HCT116 (cell line): Measurements from ENCODE around the gene MTMR10. TPM values are rescaled to one million over a fixed set of nuclear protein-coding genes. Genes with fewer than 3 reads are reported as not detected.
A peak's percentile ranks its signal among the peaks of the same experiment; 100 is the strongest.

Experiments used
- ATAC-seq: fragments of 200-7000 bp; cut with Tn5 transposase; 2 replicates; pipeline ENCODE4 v1.9.1; 2020; ENCODE audit warnings: mild to moderate bottlenecking, moderate library complexity
- BruUV-seq: library from RNA; stranded (reverse); fragments of 400-500 nt; replicated peaks from 2 replicates; lab custom pipeline; 2021; lab: Mats Ljungman, UMichigan
- CTCF ChIA-PET: fragments of 300-600 bp; sonication (Branson Sonifier 250); formaldehyde crosslinking; loops from one replicate; lab custom pipeline; 2021; ENCODE audit warnings: antibody characterized with exemption; lab: Charles Lee
- POLR2A ChIA-PET: fragments of 300-600, 350-600 bp; sonication (Branson Sonifier 250); formaldehyde crosslinking; loops from one replicate; lab custom pipeline; 2021; ENCODE audit warnings: antibody characterized with exemption; lab: Charles Lee
- RAD21 ChIA-PET, 2 experiments: fragments of 300-600 bp; sonication (Branson Sonifier 250); formaldehyde crosslinking; loops; one replicate each; lab custom pipeline; 2023; ENCODE audit warnings: low total read pairs in 2 of 2; ENCODE audit not compliant: uncharacterized antibody in 2 of 2, unreplicated experiment in 2 of 2, low non-redundant PET in 1 of 2; lab: Charles Lee
- DNase-seq: peaks from one replicate; pipeline ENCODE4 v3.0.0-alpha.2; 2010; ENCODE audit warnings: low read depth, low spot score
- H2AFZ ChIP-seq: fragments of 200-600 bp; shearing (Covaris generic), sonication (generic); 2 replicates; pipeline ENCODE4 v1.6.1; 2017; ENCODE audit warnings: low read depth, mixed run types, mixed read lengths, antibody characterized with exemption, low read length; ENCODE audit not compliant: poor library complexity, severe bottlenecking
- H3K27ac ChIP-seq: 2 replicates; pipeline ENCODE4 v1.5.1; 2012; ENCODE audit warnings: low read depth, low read length
- H3K27me3 ChIP-seq: fragments of 200-600 bp; sonication (generic); 2 replicates; pipeline ENCODE4 v1.6.1; 2016; ENCODE audit warnings: mixed run types, low read length, mixed read lengths; ENCODE audit not compliant: insufficient read depth
- H3K36me3 ChIP-seq, 2 experiments: fragments of 200-500 bp in 1 of 2; fragments of 200-600 bp in 1 of 2; sonication (Bioruptor generic) in 1 of 2; sonication (generic) in 1 of 2; 2 replicates each; pipeline versions ENCODE4 v1.5.1 to v1.6.1; 2014 to 2016; ENCODE audit warnings: low read length in 2 of 2, inconsistent platforms in 1 of 2, mixed read lengths in 1 of 2, mixed run types in 1 of 2; ENCODE audit not compliant: insufficient read depth in 2 of 2, control insufficient read depth in 1 of 2
- H3K4me1 ChIP-seq, 2 experiments: fragments of 200-600 bp in 1 of 2; sonication (generic) in 1 of 2; 2 replicates each; pipeline versions ENCODE4 v1.5.1 to v1.6.1; 2012 to 2017; ENCODE audit warnings: low read length in 2 of 2, inconsistent platforms in 1 of 2, mild to moderate bottlenecking in 1 of 2, mixed read lengths in 1 of 2, mixed run types in 1 of 2, moderate library complexity in 1 of 2; ENCODE audit not compliant: insufficient read depth in 2 of 2, control insufficient read depth in 1 of 2
- H3K4me2 ChIP-seq: fragments of 200-600 bp; sonication (generic); 2 replicates; pipeline ENCODE4 v1.6.1; 2017; ENCODE audit warnings: mixed run types, low read length, mixed read lengths
- H3K4me3 ChIP-seq, 2 experiments: fragments of 200-600 bp in 1 of 2; sonication (generic) in 1 of 2; replicated peaks in 1 of 2; 2 replicates each; pipeline ENCODE4 v1.5.1; 2011 to 2016; ENCODE audit warnings: low read length in 2 of 2, control low read depth in 1 of 2, low read depth in 1 of 2, mild to moderate bottlenecking in 1 of 2, mixed read lengths in 1 of 2, mixed run types in 1 of 2
- H3K79me2 ChIP-seq: fragments of 200-600 bp; sonication (generic); 2 replicates; pipeline ENCODE4 v1.6.1; 2017; ENCODE audit warnings: mild to moderate bottlenecking, mixed run types, low read length, moderate library complexity, mixed read lengths; ENCODE audit not compliant: insufficient read depth
- H3K9ac ChIP-seq: fragments of 200-600 bp; sonication (generic); 2 replicates; pipeline ENCODE4 v1.6.1; 2016; ENCODE audit warnings: low read length, mixed read lengths
- H3K9me2 ChIP-seq: fragments of 200-600 bp; sonication (generic), shearing (Covaris generic); 2 replicates; pipeline ENCODE4 v1.6.1; 2017; ENCODE audit warnings: mixed run types, mild to moderate bottlenecking, moderate library complexity; ENCODE audit not compliant: insufficient read depth
- H3K9me3 ChIP-seq, 2 experiments: fragments of 200-500 bp in 1 of 2; fragments of 200-600 bp in 1 of 2; sonication (Bioruptor generic) in 1 of 2; sonication (generic) in 1 of 2; 2 replicates each; pipeline ENCODE4 v1.6.1; 2014 to 2017; ENCODE audit warnings: low read length in 2 of 2, mixed read lengths in 2 of 2, inconsistent platforms in 1 of 2, low read depth in 1 of 2, mild to moderate bottlenecking in 1 of 2, mixed run types in 1 of 2, moderate library complexity in 1 of 2; ENCODE audit not compliant: control insufficient read depth in 1 of 2, insufficient read depth in 1 of 2
- H4K20me1 ChIP-seq: fragments of 200-600 bp; sonication (generic), shearing (Covaris generic); 2 replicates; pipeline ENCODE4 v1.6.1; 2017; ENCODE audit warnings: mixed run types, mild to moderate bottlenecking, moderate library complexity; ENCODE audit not compliant: insufficient read depth
- CEBPB ChIP-seq: IDR thresholded peaks from 2 replicates; pipeline ENCODE4 v1.6.1; 2012; ENCODE audit warnings: low read depth
- EGR1 ChIP-seq: IDR thresholded peaks from 2 replicates; pipeline ENCODE4 v1.6.1; 2012; ENCODE audit warnings: low read depth
- EZH2 ChIP-seq: fragments of 200-600 bp; sonication (generic); IDR thresholded peaks from 2 replicates; pipeline ENCODE4 v1.6.1; 2017; ENCODE audit warnings: antibody characterized with exemption, mixed run types
- EZH2phosphoT487 ChIP-seq: fragments of 200-600 bp; IDR thresholded peaks from 2 replicates; pipeline ENCODE4 v1.6.1; 2018; ENCODE audit warnings: antibody characterized with exemption, borderline replicate concordance
- FOSL1 ChIP-seq: IDR thresholded peaks from 2 replicates; pipeline ENCODE4 v1.6.1; 2012; ENCODE audit warnings: low read depth
- JUND ChIP-seq: IDR thresholded peaks from 2 replicates; pipeline ENCODE4 v1.6.1; 2012
- RAD21 ChIP-seq: IDR thresholded peaks from 2 replicates; pipeline ENCODE4 v1.6.1; 2012; ENCODE audit warnings: low read depth, mild to moderate bottlenecking
- SIN3A ChIP-seq: IDR thresholded peaks from 2 replicates; pipeline ENCODE4 v1.6.1; 2012; ENCODE audit warnings: low read depth
- SP1 ChIP-seq: IDR thresholded peaks from 2 replicates; pipeline ENCODE4 v1.6.1; 2012; ENCODE audit warnings: low read depth
- SRF ChIP-seq: IDR thresholded peaks from 2 replicates; pipeline ENCODE4 v1.6.1; 2012; ENCODE audit warnings: low read depth
- TCF7L2 ChIP-seq: IDR thresholded peaks from 2 replicates; pipeline ENCODE4 v1.7.0; 2011; ENCODE audit warnings: borderline replicate concordance, inconsistent platforms; ENCODE audit not compliant: insufficient read depth, insufficient read length; ENCODE audit errors: extremely low read depth
- YY1 ChIP-seq: IDR thresholded peaks from 2 replicates; pipeline ENCODE4 v1.6.1; 2011; ENCODE audit warnings: low read length, low read depth, moderate library complexity, mild to moderate bottlenecking; ENCODE audit not compliant: insufficient replicate concordance; ENCODE audit errors: extremely low read depth
- ZNF274 ChIP-seq: fragments of 200-500 bp; sonication (Bioruptor generic); IDR thresholded peaks from 2 replicates; pipeline ENCODE4 v1.6.1; 2014; ENCODE audit warnings: mild to moderate bottlenecking, low read depth, low read length, inconsistent platforms
- intact Hi-C: fragments of 100-400 bp; cut with micrococcal nuclease; formaldehyde crosslinking; loops from 2 replicates; pipeline ENCODE4 v1.10.0; 2022
- total RNA-seq: library from RNA; stranded (reverse); gene quantifications from one replicate; pipeline ENCODE4 v1.2.1, GENCODE V29; 2021; ENCODE audit not compliant: unreplicated experiment
- TF ChIP-seq, protein P1 (sequence below): IDR thresholded peaks from 2 replicates; pipeline ENCODE4 v1.6.1; 2012
- TF ChIP-seq, protein P2 (sequence below): IDR thresholded peaks from 2 replicates; pipeline ENCODE4 v1.6.1; 2012
- TF ChIP-seq, protein P3 (sequence below): IDR thresholded peaks from 2 replicates; pipeline ENCODE4 v1.6.1; 2011; ENCODE audit warnings: mild to moderate bottlenecking, low read length, moderate library complexity; ENCODE audit not compliant: insufficient replicate concordance; ENCODE audit errors: extremely low read depth
- TF ChIP-seq, protein P4 (sequence below), 3 experiments: fragments of 200-600 bp in 1 of 3; sonication (generic) in 1 of 3; IDR thresholded peaks in 2 of 3; conservative IDR thresholded peaks in 1 of 3; 2 replicates each; pipeline ENCODE4 v1.5.1; 2012 to 2017; ENCODE audit warnings: low read depth in 2 of 3, low read length in 2 of 3, antibody characterized with exemption in 1 of 3, borderline replicate concordance in 1 of 3, control low read depth in 1 of 3, mild to moderate bottlenecking in 1 of 3, mixed read lengths in 1 of 3, mixed run types in 1 of 3, moderate library complexity in 1 of 3; ENCODE audit not compliant: insufficient read depth in 1 of 3

MTMR10 gene
- total RNA-seq, 1 experiment from 2014 or later, result 13.4 TPM

DNA sequence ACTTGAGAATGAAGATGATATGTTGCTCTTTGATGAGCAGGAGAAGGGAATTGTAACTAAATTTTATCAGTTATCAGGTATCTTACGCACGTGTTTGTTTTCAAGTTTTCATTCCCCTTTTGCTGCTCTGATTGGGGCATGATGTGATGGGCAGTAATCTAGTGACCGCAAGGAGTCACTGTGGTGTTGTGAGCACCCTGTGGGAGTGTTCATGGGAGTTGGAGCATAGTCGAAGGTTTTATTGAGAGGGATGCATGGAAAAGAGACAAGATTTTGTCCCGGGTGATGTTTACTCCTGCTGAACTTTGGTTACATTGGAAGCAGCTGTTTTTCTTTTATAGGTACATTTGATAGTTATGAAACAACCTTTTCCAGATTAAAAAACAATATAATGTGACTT lies 85.6 kb downstream of the MTMR10 start:
- intact Hi-C loops, result no loop called here
- Histone ChIP-seq H3K79me2 (no peaks in the 10 kb centered on the region; the same call in 1 of the 2 replicates), H3K27ac (no peak overlapping the region), H3K9me2 (no peaks in the 10 kb centered on the region), H3K4me1 (peaks cover 5 to 16% of the 10 kb centered on the region in 2 experiments; a peak in 3 of 4 replicates), H3K4me3 (no peak overlapping the region), H3K27me3 (no peaks in the 10 kb centered on the region)
- POLR2A ChIA-PET, result no interaction called here
- no TSS peak for BruUV-seq
- no peak for DNase-seq
- CTCF ChIA-PET, result no interaction called here
- TF ChIP-seq, protein P1, sequence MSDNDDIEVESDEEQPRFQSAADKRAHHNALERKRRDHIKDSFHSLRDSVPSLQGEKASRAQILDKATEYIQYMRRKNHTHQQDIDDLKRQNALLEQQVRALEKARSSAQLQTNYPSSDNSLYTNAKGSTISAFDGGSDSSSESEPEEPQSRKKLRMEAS, result no peak
- TF ChIP-seq, protein P2, sequence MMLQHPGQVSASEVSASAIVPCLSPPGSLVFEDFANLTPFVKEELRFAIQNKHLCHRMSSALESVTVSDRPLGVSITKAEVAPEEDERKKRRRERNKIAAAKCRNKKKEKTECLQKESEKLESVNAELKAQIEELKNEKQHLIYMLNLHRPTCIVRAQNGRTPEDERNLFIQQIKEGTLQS, result no peak
- TF ChIP-seq EZH2phosphoT487 (no peak), ZNF274 (no peak), EGR1 (no peak), SRF (no peak)
- TF ChIP-seq, all 23 proteins: peak for 0
- ATAC-seq, result no peak
- Histone ChIP-seq H2AFZ (no peak overlapping the region), H3K4me2 (no peak overlapping the region), H3K9ac (no peak overlapping the region), H3K36me3 (peaks cover 0 to 4% of the 10 kb centered on the region in 2 experiments; a peak in 2 of 4 replicates), H4K20me1 (no peaks in the 10 kb centered on the region), H3K9me3 (no peaks in the 10 kb centered on the region)
- RAD21 ChIA-PET, result no interaction called here

DNA sequence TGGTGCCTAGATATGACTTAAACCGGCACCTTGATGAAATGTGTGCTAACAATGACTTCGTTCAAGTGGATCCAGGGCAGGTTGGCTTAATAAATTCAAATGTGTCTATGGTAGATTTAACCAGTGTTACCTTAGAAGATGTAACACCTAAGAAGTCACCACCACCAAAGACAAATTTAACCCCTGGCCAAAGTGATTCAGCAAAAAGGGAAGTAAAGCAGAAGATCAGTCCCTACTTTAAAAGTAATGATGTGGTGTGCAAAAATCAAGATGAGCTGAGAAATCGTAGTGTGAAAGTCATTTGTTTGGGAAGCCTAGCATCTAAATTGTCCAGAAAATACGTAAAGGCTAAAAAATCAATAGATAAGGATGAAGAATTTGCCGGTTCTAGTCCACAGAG lies 86.6 kb downstream of the MTMR10 start:
- H3K4me2 ChIP-seq, result peak overlapping the region; percentile 84
- intact Hi-C loops, result loop anchor here (5.0 kb wide), 1 partner anchor 587 kb away; no protein-coding TSS in a partner anchor
- DNase-seq (no peak), ATAC-seq (no peak)
- H2AFZ ChIP-seq, result no peak overlapping the region
- H3K36me3 ChIP-seq, result no peaks in the 10 kb centered on the region; a peak in 1 of 4 replicates
- POLR2A ChIA-PET, result no interaction called here
- no peaks in the 10 kb centered on the region for H3K9me3 ChIP-seq
- TSS peak; percentile 74 for BruUV-seq
- H3K79me2 ChIP-seq, result no peaks in the 10 kb centered on the region; the same call in 1 of the 2 replicates
- RAD21 ChIA-PET, result no interaction called here
- H3K4me1 ChIP-seq, result peaks cover 5 to 16% of the 10 kb centered on the region in 2 experiments; a peak in 3 of 4 replicates
- H3K27ac ChIP-seq, result no peak overlapping the region
- peak overlapping the region; percentile 56 to 65 for H3K4me3 ChIP-seq
- no peaks in the 10 kb centered on the region for H3K27me3 ChIP-seq
- CTCF ChIA-PET, result no interaction called here
- H3K9me2 ChIP-seq, result no peaks in the 10 kb centered on the region
- H3K9ac ChIP-seq, result peak overlapping the region; percentile 72; the same call in 1 of the 2 replicates
- H4K20me1 ChIP-seq, result no peaks in the 10 kb centered on the region
- TF ChIP-seq SIN3A, result no peak
- no peak for TF ChIP-seq FOSL1
- no peak for TF ChIP-seq SRF
- TF ChIP-seq, protein P3, sequence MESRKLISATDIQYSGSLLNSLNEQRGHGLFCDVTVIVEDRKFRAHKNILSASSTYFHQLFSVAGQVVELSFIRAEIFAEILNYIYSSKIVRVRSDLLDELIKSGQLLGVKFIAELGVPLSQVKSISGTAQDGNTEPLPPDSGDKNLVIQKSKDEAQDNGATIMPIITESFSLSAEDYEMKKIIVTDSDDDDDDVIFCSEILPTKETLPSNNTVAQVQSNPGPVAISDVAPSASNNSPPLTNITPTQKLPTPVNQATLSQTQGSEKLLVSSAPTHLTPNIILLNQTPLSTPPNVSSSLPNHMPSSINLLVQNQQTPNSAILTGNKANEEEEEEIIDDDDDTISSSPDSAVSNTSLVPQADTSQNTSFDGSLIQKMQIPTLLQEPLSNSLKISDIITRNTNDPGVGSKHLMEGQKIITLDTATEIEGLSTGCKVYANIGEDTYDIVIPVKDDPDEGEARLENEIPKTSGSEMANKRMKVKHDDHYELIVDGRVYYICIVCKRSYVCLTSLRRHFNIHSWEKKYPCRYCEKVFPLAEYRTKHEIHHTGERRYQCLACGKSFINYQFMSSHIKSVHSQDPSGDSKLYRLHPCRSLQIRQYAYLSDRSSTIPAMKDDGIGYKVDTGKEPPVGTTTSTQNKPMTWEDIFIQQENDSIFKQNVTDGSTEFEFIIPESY, result no peak
- TF ChIP-seq YY1, result no peak
- TF ChIP-seq, protein P4, sequence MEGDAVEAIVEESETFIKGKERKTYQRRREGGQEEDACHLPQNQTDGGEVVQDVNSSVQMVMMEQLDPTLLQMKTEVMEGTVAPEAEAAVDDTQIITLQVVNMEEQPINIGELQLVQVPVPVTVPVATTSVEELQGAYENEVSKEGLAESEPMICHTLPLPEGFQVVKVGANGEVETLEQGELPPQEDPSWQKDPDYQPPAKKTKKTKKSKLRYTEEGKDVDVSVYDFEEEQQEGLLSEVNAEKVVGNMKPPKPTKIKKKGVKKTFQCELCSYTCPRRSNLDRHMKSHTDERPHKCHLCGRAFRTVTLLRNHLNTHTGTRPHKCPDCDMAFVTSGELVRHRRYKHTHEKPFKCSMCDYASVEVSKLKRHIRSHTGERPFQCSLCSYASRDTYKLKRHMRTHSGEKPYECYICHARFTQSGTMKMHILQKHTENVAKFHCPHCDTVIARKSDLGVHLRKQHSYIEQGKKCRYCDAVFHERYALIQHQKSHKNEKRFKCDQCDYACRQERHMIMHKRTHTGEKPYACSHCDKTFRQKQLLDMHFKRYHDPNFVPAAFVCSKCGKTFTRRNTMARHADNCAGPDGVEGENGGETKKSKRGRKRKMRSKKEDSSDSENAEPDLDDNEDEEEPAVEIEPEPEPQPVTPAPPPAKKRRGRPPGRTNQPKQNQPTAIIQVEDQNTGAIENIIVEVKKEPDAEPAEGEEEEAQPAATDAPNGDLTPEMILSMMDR (IDR thresholded peaks at IDR 0.05 in 2 of 3, conservative IDR thresholded peaks at IDR 0.05 in 1 of 3; ENCODE audit: borderline replicate concordance in 1 of 3, insufficient read depth in 1 of 3, low read depth in 2 of 3, low read length in 2 of 3), result no peak
- TF ChIP-seq, protein P1, result no peak
- TF ChIP-seq RAD21, result no peak
- no peak for TF ChIP-seq SP1
- no peak for TF ChIP-seq JUND
- TF ChIP-seq CEBPB, result no peak
- no peak for TF ChIP-seq TCF7L2
- TF ChIP-seq EZH2, result no peak
